ENCODE results near the gene CAPNS2.

The CAPNS2 gene

DNA sequence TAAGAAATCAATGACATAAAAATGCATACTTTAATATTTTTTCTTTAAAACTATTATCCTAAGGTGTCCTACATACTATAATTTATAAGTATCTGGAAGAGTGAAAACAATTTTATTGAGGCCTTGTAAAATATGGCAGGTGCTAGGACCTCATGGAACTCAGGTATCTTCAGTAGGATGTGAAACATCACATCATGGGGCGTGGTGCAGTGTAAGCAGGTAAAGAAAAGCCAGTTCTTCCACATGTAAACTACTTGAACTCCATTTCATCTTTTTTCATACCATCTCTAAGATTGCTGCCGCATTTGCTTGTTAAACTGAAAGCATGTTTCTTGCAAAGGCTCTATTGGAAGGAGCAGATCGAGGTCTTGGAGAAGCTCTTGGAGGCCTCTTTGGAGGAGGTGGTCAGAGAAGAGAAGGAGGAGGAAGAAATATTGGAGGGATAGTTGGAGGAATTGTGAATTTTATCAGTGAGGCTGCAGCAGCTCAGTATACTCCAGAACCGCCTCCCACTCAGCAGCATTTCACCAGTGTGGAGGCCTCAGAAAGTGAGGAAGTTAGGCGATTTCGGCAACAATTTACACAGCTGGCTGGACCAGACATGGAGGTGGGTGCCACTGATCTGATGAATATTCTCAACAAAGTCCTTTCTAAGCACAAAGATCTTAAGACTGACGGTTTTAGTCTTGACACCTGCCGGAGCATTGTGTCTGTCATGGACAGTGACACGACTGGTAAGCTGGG, at the start of gene CAPNS2:
CAPNS2 (plus strand) TSS at position 253 of the 744 bp plus-strand sequence; CDS start at position 326, 73 bp downstream.
- DNase-seq (ENCODE audit: low spot score), result no peak

DNA sequence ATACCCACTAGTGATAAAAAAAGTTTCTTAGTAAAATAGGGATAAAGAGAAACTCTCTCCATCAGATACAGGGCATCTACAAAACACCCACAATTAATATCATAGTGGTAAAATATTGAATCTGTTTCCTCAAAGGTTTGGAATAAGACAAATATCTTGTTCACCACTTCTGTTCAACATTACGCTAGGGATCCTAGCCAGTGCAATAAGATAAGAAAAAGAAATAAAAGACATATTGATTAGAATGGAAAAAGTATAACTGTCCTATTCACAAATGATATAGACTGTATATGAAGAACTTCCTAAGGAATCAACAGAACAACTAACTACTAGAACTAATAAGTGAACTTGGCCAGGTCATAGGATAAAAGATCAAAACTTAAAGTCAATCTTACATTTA, 44.7 kb upstream of the CAPNS2 start:
- DNase-seq (ENCODE audit: low spot score), result no peak

DNA sequence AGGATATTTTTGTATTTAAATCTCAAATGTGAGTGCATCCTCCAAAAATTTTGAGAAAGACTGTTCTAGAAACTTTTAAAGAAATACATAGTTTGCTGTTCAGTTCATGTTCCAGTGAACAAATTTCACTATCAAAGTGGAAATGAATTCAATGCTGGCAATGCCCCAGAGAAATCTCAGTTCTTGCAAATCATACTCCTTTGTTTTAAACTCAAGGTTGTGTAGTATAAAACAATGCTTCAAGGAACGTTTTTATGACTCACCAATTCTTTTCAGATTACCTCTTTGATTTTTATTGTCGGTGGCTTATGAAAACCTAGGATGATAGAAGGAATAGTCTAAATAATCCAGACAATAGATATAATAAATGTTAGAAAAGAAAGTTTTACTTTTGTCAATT, 40.0 kb upstream of the CAPNS2 start:
- no peak for DNase-seq (ENCODE audit: low spot score)

DNA sequence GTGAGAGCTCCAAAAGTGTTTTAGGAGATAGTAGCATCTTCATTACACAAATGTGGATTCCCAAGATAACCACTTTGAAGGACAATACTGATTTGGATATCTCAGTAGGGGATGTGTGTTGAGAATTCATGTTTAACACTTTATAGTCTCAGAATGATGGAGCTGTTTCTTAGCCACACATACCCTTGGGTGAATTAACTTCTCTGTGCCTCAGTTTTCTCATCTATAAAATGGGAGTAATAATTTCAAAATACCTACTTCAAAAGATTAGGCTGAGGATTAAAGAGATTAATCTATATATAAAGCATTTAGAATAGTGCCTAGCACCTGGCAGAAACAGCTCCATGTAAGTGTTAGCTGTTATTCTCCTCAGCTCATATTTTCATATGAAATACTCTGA, 38.6 kb upstream of the CAPNS2 start:
- DNase-seq (ENCODE audit: low spot score), result no peak

DNA sequence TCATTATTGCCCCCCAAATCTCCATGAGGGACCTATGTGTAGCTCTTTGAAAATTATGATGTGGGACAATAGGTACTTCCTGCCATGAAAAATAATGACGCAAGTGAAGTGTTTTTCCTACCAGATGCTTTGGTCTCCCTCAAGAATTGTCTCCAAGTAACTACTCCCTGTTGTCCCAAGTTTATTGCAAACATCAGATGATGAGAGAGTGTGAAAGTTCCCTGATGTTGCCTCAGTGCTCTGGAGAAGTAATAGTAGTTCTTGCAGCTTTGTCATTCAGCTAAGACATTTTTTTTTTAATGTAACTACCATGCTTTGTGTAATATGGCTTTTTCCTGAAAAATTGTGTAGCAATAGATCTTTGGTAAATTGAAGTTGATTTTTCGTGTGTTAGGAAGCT, 37.5 kb upstream of the CAPNS2 start:
- no peak for DNase-seq (ENCODE audit: low spot score)

DNA sequence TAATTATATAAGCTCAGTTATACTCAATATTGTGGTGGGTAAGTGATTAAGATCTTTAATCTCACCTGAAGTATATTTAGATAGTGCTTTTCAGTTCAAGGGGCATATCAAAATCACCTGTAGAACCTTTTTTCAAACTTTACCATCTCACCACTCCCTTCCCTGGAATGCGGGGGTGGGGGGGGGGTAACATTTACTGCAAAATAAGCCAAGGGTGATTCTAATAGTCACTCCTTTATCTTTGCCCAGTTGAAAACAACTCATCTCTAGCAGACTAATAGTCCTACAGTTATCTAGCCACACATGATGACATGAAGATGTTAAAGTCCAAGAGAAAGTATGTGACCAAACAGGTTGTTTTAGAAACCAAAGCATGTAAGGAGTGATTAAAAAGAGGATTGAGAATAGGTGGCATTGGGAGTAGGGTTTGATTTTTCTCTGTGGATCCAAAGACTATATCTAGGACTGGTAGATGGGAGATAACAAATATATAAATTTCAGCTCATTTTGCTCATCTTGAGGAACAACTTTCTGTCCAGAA, 36.1 kb upstream of the CAPNS2 start:
- DNase-seq (ENCODE audit: low spot score), result no peak

DNA sequence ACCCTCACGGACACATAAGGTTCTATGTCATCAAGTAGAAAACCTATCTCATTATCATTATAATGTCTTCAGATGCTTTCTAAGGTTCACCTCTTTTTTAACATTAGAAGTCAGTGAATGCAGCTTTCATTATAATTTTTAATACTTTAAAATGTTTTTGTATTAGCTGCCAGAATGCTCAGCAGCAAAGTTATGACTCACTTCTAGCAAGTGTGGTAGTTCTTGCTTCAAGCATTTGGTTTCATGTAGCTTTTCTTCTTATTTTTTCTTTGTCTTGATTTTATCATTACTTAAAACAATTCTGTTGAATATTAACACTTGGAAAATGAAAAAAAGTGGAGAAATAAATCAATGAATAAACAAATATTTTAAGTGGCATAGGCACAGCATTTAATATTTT, 34.3 kb upstream of the CAPNS2 start:
- no peak for DNase-seq (ENCODE audit: low spot score)

DNA sequence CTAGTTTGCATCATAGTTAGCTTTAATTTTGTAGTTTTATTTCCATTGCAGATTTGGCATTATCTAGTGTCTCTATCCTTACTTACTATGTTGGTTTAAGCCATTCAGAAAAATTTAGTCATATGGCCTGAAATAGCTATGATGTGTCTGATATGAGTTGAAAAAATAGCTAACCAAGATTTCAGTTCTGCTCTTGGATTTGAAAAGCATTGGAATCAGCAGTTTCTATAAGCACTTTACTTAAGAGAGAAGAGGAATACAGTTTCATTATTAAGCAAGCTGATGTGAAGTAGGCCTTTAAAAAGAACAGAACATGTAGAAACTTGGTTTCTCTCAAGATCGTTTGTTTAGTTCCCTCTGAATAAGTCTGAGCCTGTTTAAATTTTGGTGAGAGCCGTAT, 31.7 kb upstream of the CAPNS2 start:
- no peak for DNase-seq (ENCODE audit: low spot score)

DNA sequence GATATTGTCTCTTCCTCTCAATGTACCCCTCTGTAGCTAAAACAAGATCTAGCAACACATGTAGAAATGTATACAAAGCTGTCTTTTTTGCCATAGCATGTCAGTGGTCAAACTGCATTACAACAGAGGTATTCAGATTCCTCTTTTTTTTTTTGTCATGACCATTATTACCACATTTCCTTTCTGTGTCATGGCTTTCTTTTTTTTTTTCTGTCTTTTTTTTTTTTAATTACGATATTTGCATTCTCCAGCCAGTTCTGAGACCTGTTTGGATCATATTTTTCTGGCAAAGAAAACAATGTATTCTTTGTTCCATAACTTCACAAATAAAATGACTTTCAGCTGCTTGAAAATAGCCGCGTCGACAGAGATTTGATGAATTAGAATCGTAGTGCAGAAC, 27.4 kb upstream of the CAPNS2 start:
- no peak for DNase-seq (ENCODE audit: low spot score)

DNA sequence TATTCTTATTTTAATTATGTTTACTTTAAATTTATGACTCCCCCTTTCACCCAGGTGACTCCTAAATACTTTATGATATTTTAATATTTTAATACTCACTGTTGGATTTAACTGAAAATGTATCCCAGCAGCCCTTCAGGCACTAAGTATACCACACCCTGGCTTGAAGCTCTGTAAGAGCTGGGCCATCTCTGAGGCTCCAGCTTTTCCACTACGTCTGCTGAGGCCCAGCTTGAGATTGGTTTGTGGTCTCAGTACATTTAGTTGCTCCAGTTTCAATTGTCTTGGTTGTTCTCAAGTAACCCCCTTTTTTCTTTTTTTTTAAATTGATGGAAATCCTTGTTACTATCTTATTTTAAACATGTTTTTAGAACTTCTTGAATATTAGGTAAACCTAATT, 27.0 kb upstream of the CAPNS2 start:
- no peak for DNase-seq (ENCODE audit: low spot score)

DNA sequence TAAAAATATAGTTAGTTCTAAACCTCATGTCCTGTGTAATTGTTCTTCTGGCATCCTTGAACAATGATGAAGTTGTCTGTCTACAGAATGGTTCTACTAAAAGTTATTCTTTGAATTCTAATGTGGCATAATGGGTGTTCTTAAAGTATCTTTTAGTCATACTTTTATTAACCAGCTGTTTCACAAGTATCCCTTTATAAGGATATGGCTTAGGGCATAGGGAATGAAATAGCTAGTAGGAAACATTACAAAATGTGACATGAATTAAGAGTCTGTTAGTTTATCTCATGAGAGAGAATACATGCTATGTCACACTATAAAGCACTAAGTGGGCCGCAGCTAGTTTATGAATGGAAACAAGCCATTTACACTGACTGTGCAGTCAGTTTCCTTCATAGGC, 26.3 kb upstream of the CAPNS2 start:
- no peak for DNase-seq (ENCODE audit: low spot score)

DNA sequence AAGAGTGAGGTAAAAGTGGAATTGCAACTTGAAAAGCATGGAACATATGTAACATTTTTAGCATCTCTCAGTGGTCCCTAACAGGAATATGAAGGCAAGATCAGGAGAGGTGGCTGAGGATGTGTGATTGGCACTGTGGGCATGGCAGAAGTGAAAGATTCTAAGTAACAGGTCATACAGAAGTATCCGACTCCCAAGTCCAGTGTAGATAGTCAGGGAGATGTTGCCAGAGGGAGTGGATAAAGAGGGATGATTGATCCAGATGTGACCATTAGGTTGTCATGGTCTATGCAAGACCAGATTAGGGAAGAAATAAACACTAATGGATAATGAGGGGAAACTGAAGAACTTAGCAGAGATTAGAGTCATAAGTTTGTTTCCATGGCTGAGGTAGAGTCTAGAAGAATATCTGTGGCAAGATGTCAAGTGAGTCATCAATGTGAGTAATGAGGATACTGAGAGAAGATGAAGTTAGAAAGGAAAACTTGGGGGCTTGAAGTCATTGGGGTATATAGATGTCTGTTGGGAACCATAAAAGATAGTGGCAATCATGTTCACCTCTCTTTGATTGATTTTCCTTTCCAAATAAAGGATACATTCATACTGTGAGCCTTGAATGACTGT, 23.9 kb upstream of the CAPNS2 start:
- DNase-seq (ENCODE audit: low spot score), result no peak

DNA sequence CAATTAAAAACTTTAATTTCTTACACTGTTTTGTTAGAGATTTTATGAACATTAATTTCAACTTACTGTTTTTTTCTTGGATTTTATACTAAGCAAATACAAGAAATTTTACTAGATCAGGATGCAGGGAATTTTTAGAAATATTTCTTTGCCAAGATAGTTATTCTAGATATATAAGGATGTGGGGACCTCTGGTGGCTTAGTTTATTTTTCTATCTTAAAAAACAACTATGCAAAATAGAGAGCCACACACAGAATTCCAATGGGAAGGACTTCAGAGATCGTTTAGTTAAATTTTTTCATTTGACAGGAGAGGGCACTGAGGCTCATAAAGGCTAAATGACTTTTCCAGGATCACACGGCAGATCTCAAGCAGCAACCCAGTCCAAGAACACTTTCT, 23.0 kb upstream of the CAPNS2 start:
- no peak for DNase-seq (ENCODE audit: low spot score)

DNA sequence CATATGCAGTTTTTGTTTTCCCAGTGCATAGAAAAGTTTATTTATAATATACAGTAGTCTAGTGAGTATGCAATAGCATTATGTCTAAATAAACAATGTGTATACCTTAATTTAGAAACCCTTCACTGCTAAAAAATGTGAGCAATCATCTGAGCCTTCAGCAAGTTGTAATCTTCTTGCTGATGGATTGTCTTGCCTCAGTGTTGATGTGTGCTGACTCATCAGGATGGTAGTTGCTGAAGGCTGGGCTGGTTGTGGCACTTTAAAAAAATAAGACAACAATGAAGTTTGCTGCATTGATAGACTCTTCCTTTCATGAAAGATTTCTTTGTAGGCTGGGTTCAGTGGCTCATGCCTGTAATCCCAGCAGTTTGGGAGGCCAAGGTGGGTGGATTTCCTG, 13.9 kb upstream of the CAPNS2 start:
- no peak for DNase-seq (ENCODE audit: low spot score)

DNA sequence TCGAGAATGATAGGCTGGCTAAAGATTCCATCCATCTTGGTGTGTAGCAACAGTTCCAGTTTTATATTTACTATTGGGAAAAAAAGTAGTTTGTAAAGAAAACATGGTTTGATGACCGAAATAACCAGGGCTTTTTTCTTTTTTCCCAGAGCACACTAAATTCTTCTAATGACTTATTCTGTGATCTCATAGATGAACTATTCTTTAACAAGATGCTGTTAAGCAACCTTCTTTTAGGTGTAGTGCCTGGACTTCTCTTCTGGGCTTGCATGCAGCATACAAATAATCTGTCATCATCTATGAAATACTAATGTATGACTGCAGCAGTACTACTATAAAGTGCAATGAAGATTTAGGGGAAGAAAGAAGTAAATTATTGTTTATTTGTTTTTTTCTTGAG, 11.0 kb upstream of the CAPNS2 start:
- DNase-seq (ENCODE audit: low spot score), result no peak

DNA sequence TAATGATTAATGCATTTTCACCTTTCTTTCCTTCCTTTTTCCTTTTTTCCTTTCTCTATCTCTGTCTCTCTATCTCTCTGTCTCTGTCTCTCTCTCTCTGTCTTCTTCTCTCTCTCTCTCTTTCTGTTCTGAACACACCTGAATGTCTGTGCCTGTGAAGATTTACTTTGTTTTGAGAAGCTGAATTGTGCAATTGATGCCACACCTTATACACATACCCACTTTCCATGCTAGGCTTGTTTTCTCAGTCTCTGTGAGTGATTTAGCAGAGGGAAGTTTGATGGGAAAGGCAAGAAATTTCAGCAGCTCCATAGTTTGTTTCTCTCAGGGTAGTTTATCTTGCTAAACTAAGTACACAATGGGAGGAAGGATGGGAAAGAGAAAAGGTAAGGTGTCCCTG, 9.3 kb upstream of the CAPNS2 start:
- no peak for DNase-seq (ENCODE audit: low spot score)

DNA sequence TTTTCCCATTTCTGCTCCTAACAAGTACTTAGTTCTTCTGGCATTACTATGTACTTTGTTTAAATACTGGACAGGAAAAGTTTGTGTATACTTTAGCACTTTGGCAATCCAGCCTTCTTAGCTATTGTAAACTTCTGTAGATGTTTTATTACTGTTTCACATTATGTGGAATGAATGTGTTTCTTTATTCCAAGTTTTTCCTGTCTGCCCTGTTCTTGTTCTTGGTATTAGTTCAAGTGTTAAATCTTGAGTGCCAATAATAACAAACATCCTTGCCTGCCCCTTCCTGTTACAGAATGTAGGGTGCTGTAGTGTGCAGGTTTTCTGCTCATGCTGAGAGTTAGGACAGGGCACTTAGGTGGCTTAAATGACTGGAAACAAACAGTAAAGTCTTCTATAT, 7.3 kb upstream of the CAPNS2 start:
- DNase-seq (ENCODE audit: low spot score), result no peak

DNA sequence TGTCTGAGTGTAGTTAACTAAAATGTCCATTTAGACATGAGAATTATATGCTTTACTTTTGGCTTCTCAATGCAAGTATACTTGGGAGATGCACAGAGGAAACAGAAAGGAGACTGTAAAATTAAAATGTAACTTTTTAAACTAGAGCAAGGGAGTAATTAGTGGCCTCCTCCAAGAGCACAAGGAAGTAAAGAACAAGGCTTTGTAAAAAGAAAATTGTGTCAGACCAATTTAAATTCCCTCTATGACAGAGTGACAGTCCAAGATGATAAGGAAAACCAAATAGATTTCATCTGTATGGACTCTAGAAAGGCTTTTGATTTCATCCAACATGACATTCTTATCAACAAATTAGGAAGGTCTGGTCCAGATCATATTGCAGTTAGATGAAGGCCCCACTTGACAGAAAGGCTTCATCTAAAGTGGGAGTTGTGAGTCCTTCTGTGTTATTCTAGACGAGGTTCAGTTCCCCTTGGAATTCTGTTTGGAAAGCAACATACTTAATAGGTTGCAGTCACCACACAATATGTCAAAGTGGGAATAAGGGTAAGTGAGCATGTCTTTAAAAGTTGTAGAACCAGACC, 6.5 kb upstream of the CAPNS2 start:
- DNase-seq (ENCODE audit: low spot score), result no peak

DNA sequence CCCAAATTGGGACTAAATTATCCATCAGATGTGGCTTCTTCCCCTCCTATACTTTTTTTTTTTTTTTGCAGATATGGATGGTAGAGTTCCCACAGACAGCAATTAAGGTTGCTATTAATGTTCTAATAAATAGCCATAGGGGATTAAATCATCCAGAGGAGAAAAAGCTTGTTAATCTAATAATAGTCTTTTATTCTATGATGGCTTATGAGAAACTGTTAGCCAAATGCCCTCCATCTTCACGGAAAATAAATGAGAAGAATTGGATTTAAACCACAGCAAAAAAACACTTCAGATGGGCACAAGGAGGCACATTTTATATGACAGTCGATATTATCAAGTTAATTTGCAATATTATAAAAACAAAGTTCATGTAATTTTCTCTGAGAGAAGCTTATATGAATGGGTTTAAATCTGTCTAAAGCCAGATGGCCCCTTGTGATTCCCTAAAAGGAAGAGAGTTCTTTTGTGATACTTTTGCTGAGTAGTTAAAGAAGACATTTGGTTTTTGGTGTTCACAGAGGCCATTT, 5.1 kb upstream of the CAPNS2 start:
- no peak for DNase-seq (ENCODE audit: low spot score)

DNA sequence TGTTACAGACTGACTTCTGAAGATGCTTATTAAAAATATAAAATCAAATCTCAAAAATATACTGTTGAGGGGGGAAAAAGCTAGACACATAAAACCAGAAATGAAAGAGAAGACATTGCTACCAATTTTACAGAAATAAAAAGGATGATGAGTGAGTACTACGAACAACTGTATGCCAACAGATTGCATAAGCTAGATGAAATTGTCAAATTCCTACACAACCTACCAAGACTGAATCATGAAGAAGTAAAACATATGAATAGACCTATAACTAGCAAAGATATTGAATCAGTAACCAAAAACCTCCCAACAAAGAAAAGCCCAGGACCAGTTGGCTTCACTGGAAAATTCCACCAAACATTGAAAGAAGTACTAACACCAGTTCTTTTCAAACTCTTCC, 3.5 kb upstream of the CAPNS2 start:
- no peak for DNase-seq (ENCODE audit: low spot score)

DNA sequence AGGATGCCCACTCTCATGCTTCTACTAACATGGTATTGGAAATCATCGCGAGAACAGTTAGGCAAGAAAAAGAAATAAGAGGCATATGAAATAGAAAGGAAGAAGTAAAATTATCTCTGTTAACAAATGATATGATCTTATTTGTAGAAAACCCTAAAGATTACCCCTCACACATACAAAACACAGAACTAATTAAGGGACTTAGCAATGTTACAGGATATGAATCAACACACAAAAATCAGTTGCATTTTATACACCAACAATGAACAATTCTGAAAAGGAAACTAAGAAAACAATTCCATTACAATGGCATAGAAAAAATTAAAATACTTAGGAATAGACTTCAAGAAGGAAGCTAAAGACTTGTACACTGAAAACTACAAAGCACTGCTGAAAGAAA, 2.7 kb upstream of the CAPNS2 start:
- DNase-seq (ENCODE audit: low spot score), result no peak

DNA sequence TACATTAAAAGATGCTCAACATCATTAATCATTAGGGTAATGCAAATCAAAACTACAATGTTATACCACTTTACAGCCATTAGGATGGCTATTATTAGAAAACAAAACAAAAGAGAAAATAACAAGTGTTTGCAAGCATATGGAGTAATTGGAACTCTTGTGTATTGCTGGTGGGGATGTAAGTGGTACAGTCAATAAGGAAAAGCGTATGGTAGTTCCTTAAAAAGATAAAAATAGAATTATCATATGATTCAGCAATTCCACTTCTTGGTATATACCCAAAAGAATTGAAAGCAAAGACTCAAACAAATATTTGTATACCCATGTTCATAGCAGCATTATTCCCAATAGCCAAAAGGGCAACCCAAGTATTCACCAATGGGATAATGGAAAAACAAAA, 1.4 kb upstream of the CAPNS2 start:
- no peak for DNase-seq (ENCODE audit: low spot score)

DNA sequence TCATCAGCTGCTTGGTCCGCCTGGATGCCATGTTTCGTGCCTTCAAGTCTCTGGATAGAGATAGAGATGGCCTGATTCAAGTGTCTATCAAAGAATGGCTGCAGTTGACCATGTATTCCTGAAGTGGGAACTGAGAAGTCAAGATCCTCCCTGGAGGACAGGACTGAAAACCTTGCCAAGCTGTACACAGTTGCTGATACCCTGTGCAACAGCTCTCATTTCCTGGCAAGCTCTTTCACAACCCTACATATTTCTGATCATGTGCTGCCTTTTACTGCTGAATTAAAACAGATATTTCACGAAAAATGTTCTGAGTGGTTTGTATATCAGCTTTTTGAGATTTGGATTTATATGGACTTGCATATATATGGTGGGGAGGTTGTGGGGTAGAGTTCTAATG, 898 bp downstream of the CAPNS2 start:
- DNase-seq (ENCODE audit: low spot score), result no peak

Data from germinal center (tissue), 1 donor.